Suppressor macrophage treated with lipopolysaccharide for 1 hour (primary cell): ENCODE data around the gene PVALEF.
A peak's percentile ranks its signal among the peaks of the same experiment; 100 is the strongest.

Experiments
- DNase-seq, 3 donors: peaks; one replicate each; pipeline ENCODE4 v3.0.0-alpha.2; 2020 to 2022

Gene PVALEF

GRCh38 chr17:81184555-81184954, 19.2 kb downstream of the PVALEF start:
- DNase-seq: no peak

- no peak for DNase-seq
These were observed 20.9 kb downstream of the PVALEF start for GRCh38 chr17:81186203-81186602.

GRCh38 chr17:81187120-81187519, 21.8 kb downstream of the PVALEF start:
- no peak for DNase-seq

- DNase-seq: no peak
These were observed 22.5 kb downstream of the PVALEF start for GRCh38 chr17:81187586-81188490.

DNA sequence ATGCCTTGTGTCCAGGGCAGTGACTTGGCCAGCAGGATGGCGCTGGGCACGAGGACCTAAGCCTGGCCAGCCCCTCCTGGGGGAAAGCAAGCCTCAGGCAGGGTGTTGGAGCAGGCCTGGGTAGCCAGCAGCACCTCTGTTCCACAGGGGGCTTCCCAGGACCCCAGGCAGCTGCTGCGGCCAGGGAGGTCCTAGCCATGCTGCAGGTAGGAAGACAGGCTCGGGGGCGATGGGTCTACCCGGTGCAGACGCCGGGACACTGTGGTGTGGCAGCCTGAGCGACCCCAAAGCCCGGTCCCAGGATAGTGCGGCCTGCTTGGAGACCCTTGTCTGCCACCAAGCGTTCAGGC, 23.2 kb downstream of the PVALEF start:
- DNase-seq: no peak

GRCh38 chr17:81189016-81189415, 23.7 kb downstream of the PVALEF start:
- no peak for DNase-seq

GRCh38 chr17:81189670-81190530, 24.6 kb downstream of the PVALEF start:
- DNase-seq: peak; percentile 20 to 31 (median 31)

DNA sequence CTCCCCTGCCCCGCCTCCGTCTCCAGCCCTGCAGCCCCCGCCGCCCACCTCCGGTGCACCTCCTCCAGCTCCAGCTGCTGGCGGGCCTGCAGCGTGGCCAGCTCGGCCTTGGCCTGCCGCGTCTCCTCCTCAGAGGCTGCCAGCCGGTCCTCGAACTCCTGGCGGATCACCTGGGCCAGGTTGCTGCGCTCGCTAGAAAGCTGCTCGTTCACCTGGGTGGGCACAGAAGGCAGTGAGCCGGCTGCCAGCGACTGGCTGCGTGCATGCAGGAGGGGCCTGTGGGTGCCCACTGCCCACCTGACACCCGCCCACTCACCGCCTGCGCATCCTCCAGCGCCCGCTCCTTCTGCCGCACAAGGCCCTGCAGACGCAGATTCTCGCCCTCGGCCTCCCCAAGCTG, 25.3 kb downstream of the PVALEF start:
- DNase-seq: no peak

DNA sequence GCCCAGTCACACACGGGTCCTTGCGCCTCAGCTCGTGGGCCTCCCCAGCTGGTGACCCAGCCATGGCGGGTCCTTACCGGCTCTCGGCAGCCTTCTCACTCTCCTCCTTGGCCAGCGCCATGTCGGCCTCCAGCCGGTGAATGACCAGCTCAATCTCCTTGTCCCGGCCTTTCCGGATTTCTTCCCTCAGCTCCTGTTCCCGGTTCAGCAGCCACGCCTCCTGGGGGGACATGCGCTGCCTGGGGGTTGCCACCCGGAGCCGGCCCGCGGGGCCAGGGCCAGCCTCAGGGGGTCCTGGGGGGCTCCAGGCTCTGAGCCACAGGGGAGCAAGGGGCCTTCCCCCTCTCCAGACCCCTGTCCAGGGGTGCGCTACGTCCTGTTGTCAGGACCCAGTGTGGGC, 25.8 kb downstream of the PVALEF start:
- no peak for DNase-seq

- DNase-seq: no peak
These were observed 26.3 kb downstream of the PVALEF start for GRCh38 chr17:81191646-81192045.

GRCh38 chr17:81192386-81193050, 27.2 kb downstream of the PVALEF start:
- DNase-seq: no peak

DNA sequence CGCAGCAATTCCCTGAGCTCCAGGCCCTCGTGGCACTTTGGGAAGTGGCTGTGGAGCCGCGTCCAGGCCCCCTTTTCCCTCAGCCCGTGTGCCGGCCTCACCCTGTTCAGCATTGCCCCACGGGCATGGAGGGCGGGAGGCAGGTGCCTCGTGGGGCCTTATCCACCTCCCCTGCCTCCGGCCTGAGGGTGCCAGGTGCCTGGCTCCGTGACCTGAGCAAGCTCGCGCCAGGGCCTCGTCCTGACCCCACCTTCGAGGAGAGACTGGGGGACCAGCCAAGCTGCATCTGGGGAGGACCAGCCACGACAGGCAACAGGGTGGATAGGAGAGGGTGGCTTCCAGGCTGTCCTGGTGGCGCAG, 27.7 kb downstream of the PVALEF start:
- no peak for DNase-seq

GRCh38 chr17:81193470-81194224, 28.3 kb downstream of the PVALEF start:
- peak; percentile 31 to 48 (median 41) for DNase-seq

- DNase-seq: no peak
These were observed 29.0 kb downstream of the PVALEF start for GRCh38 chr17:81194225-81194760.

- no peak for DNase-seq
These were observed 29.9 kb downstream of the PVALEF start for GRCh38 chr17:81194941-81195901.

DNA sequence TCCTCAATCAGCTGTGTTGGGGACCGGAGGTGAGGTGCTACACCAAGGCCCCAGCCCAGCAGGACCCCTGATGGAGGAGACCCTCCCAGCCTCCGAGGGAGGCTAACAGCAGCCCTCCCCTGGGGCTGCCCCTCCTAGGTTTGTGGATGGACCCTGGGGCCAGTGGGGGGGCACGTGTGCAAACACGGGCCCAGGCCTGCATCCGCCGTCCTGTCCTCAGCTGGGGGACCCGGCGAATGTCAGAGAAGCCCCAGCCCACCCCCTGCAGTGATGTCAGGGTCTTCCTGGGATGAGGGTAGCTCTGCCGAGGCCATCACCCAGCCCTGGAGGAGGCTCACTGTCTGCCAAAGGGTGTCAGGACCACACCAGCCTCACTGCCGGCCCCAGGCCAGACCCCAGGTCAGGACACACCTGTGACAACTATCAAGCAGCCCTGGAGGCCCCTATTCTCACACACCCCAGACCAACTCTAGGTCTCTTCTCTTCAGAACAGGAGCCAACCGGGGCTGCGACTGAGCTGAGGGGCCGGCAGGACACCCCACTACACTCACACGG, 30.7 kb downstream of the PVALEF start:
- DNase-seq: no peak

DNA sequence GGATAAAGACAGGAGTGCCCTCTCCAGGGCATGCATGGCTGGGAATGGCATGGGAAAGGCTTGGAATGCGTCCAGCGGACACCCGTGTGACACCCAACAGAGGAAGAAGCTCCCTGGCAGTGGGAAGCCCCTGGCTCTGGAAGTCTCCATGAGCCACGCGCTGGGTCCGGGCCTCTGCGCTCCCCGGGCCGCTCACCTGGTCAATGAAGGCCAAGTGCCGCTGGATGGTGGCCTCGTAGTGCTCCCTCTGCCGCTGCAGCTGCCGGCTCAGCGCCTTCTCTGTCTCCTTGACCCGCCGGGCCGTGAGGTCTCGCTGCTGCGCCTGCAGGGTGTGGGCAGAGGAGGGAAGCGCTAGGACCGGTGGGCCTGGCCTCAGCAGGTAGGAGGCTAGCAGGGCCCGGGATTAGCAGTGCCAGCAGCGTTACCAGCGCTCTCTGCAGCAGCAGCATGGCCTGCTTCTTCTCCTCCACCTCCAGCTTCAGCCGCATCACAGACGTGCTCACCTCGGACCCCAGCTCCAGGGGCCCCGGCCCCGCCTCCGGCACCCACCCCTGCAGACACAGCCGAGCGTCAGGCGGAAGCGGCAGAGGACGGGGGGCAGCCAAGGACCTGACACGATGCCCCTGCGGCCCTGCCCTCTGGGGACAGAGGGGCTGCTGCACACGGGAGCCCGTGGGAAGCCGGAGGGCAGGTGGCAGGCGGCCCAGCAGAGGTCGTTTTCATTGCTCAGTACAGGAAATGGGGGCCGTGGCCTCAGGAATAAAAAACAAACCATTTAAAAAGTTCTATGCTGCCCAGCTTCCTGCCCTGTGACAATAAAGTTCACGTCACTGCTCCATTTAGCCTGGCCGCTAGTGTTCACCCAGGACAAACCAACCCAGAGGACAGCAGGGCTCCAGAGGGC, 31.4 kb downstream of the PVALEF start:
- no peak for DNase-seq

- no peak for DNase-seq
These were observed 32.1 kb downstream of the PVALEF start for GRCh38 chr17:81197409-81197795.

GRCh38 chr17:81197831-81198490, 32.7 kb downstream of the PVALEF start:
- no peak for DNase-seq
